GM12875 (cell line): ENCODE results near the gene AXIN1.
"Not testable (repeated sequence)": the region's sequence is repeated elsewhere in the genome, so short reads cannot be mapped to it uniquely, and the experiment has no call there.

Experiments used
- H3K4me3 ChIP-seq: one replicate; pipeline ENCODE4 v1.5.1; 2011; ENCODE audit warnings: low read depth, low read length, control low read depth
- CTCF ChIP-seq: IDR thresholded peaks from 2 replicates; pipeline ENCODE4 v1.5.1; 2011; ENCODE audit warnings: low read depth, mild to moderate bottlenecking, control low read depth, inconsistent platforms, low read length, moderate library complexity, borderline replicate concordance; ENCODE audit not compliant: insufficient read depth

Gene AXIN1

GRCh38 chr16:364595-365491 is 12.3 kb upstream of the AXIN1 start:
- no peak overlapping the region for H3K4me3 ChIP-seq
- no peak for TF ChIP-seq CTCF

- TF ChIP-seq CTCF = no peak
- no peak overlapping the region for H3K4me3 ChIP-seq
Observed at GRCh38 chr16:363766-364490, 11.4 kb upstream of the AXIN1 start.

GRCh38 chr16:363110-363765 is 10.7 kb upstream of the AXIN1 start:
- TF ChIP-seq CTCF = no peak
- no peak overlapping the region for H3K4me3 ChIP-seq

GRCh38 chr16:362702-362999 is 10.1 kb upstream of the AXIN1 start:
- not testable (repeated sequence) for H3K4me3 ChIP-seq

- H3K4me3 ChIP-seq = no peak overlapping the region
- TF ChIP-seq CTCF = peak; percentile 91
Observed at GRCh38 chr16:361872-362701, 9.6 kb upstream of the AXIN1 start.

- no peak overlapping the region for H3K4me3 ChIP-seq
- no peak for TF ChIP-seq CTCF
Observed at GRCh38 chr16:361341-361871, 8.9 kb upstream of the AXIN1 start.
